HepG2 (cell line): ENCODE measurements around the gene WNT7B. TPM values are rescaled to one million over a fixed set of nuclear protein-coding genes. Genes with fewer than 3 reads are reported as not detected.

Experiments
- ATAC-seq: fragments of 200-7000 bp; cut with Tn5 transposase; 3 replicates; pipeline ENCODE4 v1.9.1; 2020; ENCODE audit warnings: mild to moderate bottlenecking, moderate library complexity
- Bru-seq: library from RNA; stranded (reverse); fragments of 400-500 nt; gene quantifications from one replicate; lab custom pipeline; 2021; lab: Mats Ljungman, UMichigan
- BruChase-seq, 2 experiments: library from RNA; stranded (reverse); fragments of 400-500 nt; gene quantifications; one replicate each; lab custom pipeline; 2021; lab: Mats Ljungman, UMichigan
- BruUV-seq: library from RNA; stranded (reverse); fragments of 400-500 nt; replicated peaks from 2 replicates; lab custom pipeline; 2021; lab: Mats Ljungman, UMichigan
- CTCF ChIA-PET: fragments of 300-600 bp; formaldehyde crosslinking; extraction: SDS; loops from one replicate; lab custom pipeline; 2021; ENCODE audit warnings: low total read pairs, inconsistent platforms, low intra/inter-chr PET ratio; lab: Yijun Ruan, JAX
- POLR2A ChIA-PET: fragments of 350-600 bp; sonication (Branson Sonifier 250); formaldehyde crosslinking; loops from one replicate; lab custom pipeline; 2020; ENCODE audit warnings: antibody characterized with exemption, inconsistent platforms; lab: Yijun Ruan, JAX
- DNase-seq: peaks from one replicate; pipeline ENCODE4 v3.0.0-alpha.2; 2015; ENCODE audit warnings: low spot score
- FAIRE-seq: peaks from 3 replicates; lab custom pipeline; 2011; peaks lifted over from hg19 to GRCh38; lab: Jason Lieb, UNC
- H2AFZ ChIP-seq: one replicate; pipeline ENCODE4 v1.6.1; 2011; ENCODE audit warnings: low read length, inconsistent platforms
- H3K27ac ChIP-seq: fragments of 300-600 bp; 3 replicates; pipeline ENCODE4 v1.8.0; 2011; ENCODE audit warnings: mixed run types, mild to moderate bottlenecking, mixed read lengths, low read length, inconsistent platforms; ENCODE audit not compliant: insufficient read depth; ENCODE audit errors: extremely low read length
- H3K27me3 ChIP-seq, 2 experiments: fragments of 200-600 bp in 1 of 2; 2 replicates in 1 of 2; 3 replicates in 1 of 2; pipeline versions ENCODE4 v1.6.0 to v1.8.0; 2011; ENCODE audit warnings: low read length in 2 of 2, mild to moderate bottlenecking in 2 of 2, moderate library complexity in 2 of 2, inconsistent platforms in 1 of 2; ENCODE audit not compliant: insufficient read depth in 2 of 2, control insufficient read depth in 1 of 2
- H3K36me3 ChIP-seq, 2 experiments: fragments of 200-600 bp in 1 of 2; replicated peaks in 1 of 2; 2 replicates in 1 of 2; 3 replicates in 1 of 2; pipeline versions ENCODE4 v1.5.1 to v1.8.0; 2011; ENCODE audit warnings: low read length in 2 of 2, inconsistent platforms in 1 of 2; ENCODE audit not compliant: insufficient read depth in 2 of 2, control insufficient read depth in 1 of 2
- H3K4me1 ChIP-seq: 2 replicates; pipeline ENCODE4 v1.5.1; 2012; ENCODE audit warnings: low read length, inconsistent platforms; ENCODE audit not compliant: insufficient read depth
- H3K4me2 ChIP-seq: 2 replicates; pipeline ENCODE4 v1.6.0; 2011; ENCODE audit warnings: low read depth, low read length, inconsistent platforms
- H3K4me3 ChIP-seq, 3 experiments: fragments of 200-600 bp in 1 of 3; sonication (generic), shearing (Covaris generic) in 1 of 3; replicated peaks in 1 of 3; 2 replicates each; pipeline ENCODE4 v1.5.1; 2011 to 2016; ENCODE audit warnings: low read length in 3 of 3, inconsistent platforms in 2 of 3, low read depth in 2 of 3, mild to moderate bottlenecking in 2 of 3, control low read depth in 1 of 3, mixed read lengths in 1 of 3; ENCODE audit not compliant: insufficient read depth in 1 of 3
- H3K79me2 ChIP-seq: one replicate; pipeline ENCODE4 v1.6.1; 2011; ENCODE audit warnings: low read length, inconsistent platforms; ENCODE audit not compliant: insufficient read depth
- H3K9ac ChIP-seq: 2 replicates; pipeline ENCODE4 v1.6.0; 2011; ENCODE audit warnings: mild to moderate bottlenecking, low read depth, low read length, inconsistent platforms; ENCODE audit not compliant: insufficient read depth
- H3K9me3 ChIP-seq: 2 replicates; pipeline ENCODE4 v1.5.1; 2012; ENCODE audit warnings: mild to moderate bottlenecking, low read length
- H4K20me1 ChIP-seq: 2 replicates; pipeline ENCODE4 v1.6.0; 2011; ENCODE audit warnings: inconsistent platforms, mild to moderate bottlenecking, low read length, moderate library complexity; ENCODE audit not compliant: insufficient read depth
- NFATC3 ChIP-seq: sonication (generic); formaldehyde crosslinking; IDR thresholded peaks from 2 replicates; pipeline ENCODE4 v1.5.1; 2020; ENCODE audit warnings: mild to moderate bottlenecking, missing genetic modification reagents
- ZZZ3 ChIP-seq: sonication (generic); formaldehyde crosslinking; IDR thresholded peaks from 2 replicates; pipeline ENCODE4 v1.4.0; 2020; ENCODE audit warnings: missing genetic modification reagents, mild to moderate bottlenecking, borderline replicate concordance
- WGBS: methylation state at CpG from one replicate; pipeline ENCODE4 v1.1.6; 2017; ENCODE audit warnings: low lambda C conversion rate; 5-methylcytosine and 5-hydroxymethylcytosine counted together
- in situ Hi-C: cut with HindIII; loops from 2 replicates; pipeline ENCODE4 v1.10.0; 2017; ENCODE audit warnings: low pct_unique_long_range_greater_than_20kb; ENCODE audit not compliant: extremely low pct_ligation_motif_present
- intact Hi-C: fragments of 100-400 bp; cut with micrococcal nuclease; formaldehyde crosslinking; loops from one replicate; pipeline ENCODE4 v1.10.0; 2022; ENCODE audit not compliant: unreplicated experiment
- long read RNA-seq, 2 experiments: library from RNA in 1 of 2; library from polyadenylated mRNA in 1 of 2; stranded (forward) in 1 of 2; unstranded in 1 of 2; transcript quantifications; one replicate each; pipeline ENCODE4 v2.0.0, GENCODE V29; 2019 to 2022
- polyA minus RNA-seq, 3 experiments: library from RNA; depleted of rRNA, polyadenylated mRNA; stranded (reverse); fragments of >200 nt; gene quantifications; 2 replicates each; pipeline ENCODE4 v1.2.3, GENCODE V29; 2011; ENCODE audit warnings: low replicate concordance in 1 of 3
- polyA plus RNA-seq, 8 experiments: library from polyadenylated mRNA; depleted of rRNA in 3 of 8; stranded (reverse) in 7 of 8; unstranded in 1 of 8; fragments of >200 nt; fragmentation: Illumina TruSeq in 4 of 8; extraction: Trizol in 4 of 8; gene quantifications; 2 replicates each; pipeline versions ENCODE4 v1.2.1 to v1.2.3, GENCODE V29; 2011 to 2016; ENCODE audit warnings: low read depth in 4 of 8, missing spikeins in 1 of 8, mixed read lengths in 1 of 8; ENCODE audit not compliant: insufficient read depth in 1 of 8
- total RNA-seq, 5 experiments: library from RNA; depleted of rRNA; stranded (reverse); fragments of >200 nt; fragmentation: Illumina TruSeq; extraction: Trizol; gene quantifications; 2 replicates each; pipeline ENCODE4 v1.2.3, GENCODE V29; 2016; ENCODE audit warnings: low read depth in 1 of 5

The WNT7B gene
- total RNA-seq (2016; rRNA removed; fragmentation: Illumina TruSeq; extraction: Trizol) (0.09 and 0.24 TPM in 2 replicates), polyA plus RNA-seq (2011; rRNA removed) (0.04 TPM in 1 of 2 replicates, not detected in the other), polyA minus RNA-seq (2011; rRNA and poly(A)+ RNA removed; ENCODE audit: low replicate concordance) (0.30 and 2.8 TPM in 2 replicates), Bru-seq, nascent RNA (percentile 10 among the genes with signal in this experiment), BruChase-seq, experiment 1, labeled RNA remaining after a 6-hour chase (percentile 14 among the genes with signal in this experiment), BruChase-seq, experiment 2, labeled RNA remaining after a 2-hour chase (percentile 13 among the genes with signal in this experiment)
- total RNA-seq (2016; cell fraction: cytosol; rRNA removed; fragmentation: Illumina TruSeq; extraction: Trizol; ENCODE audit: low read depth) = 0.09 TPM in 1 of 2 replicates, not detected in the other
- 0.06 and 0.33 TPM in 2 replicates for total RNA-seq (2016; cell fraction: insoluble cytoplasmic fraction; rRNA removed; fragmentation: Illumina TruSeq; extraction: Trizol)
- total RNA-seq (2016; cell fraction: membrane; rRNA removed; fragmentation: Illumina TruSeq; extraction: Trizol) = 0.10 and 0.12 TPM in 2 replicates
- total RNA-seq (2016; cell fraction: nucleus; rRNA removed; fragmentation: Illumina TruSeq; extraction: Trizol) = not detected in 2 replicates
- 0.08 and 0.17 TPM in 2 replicates for polyA plus RNA-seq (2011; cell fraction: cytosol; rRNA removed)
- polyA plus RNA-seq (2011; cell fraction: nucleus; rRNA removed) = 0.05 and 0.08 TPM in 2 replicates
- polyA plus RNA-seq (2012) = 0.08 TPM in 1 of 2 replicates, not detected in the other
- 0.07 and 0.10 TPM in 2 replicates for polyA plus RNA-seq (2016; cell fraction: cytosol; fragmentation: Illumina TruSeq; extraction: Trizol; ENCODE audit: low read depth)
- 0.27 and 0.40 TPM in 2 replicates for polyA plus RNA-seq (2016; cell fraction: insoluble cytoplasmic fraction; fragmentation: Illumina TruSeq; extraction: Trizol; ENCODE audit: low read depth)
- polyA plus RNA-seq (2016; cell fraction: membrane; fragmentation: Illumina TruSeq; extraction: Trizol; ENCODE audit: low read depth) = 0.12 and 0.22 TPM in 2 replicates
- 0.25 and 0.30 TPM in 2 replicates for polyA plus RNA-seq (2016; cell fraction: nucleus; fragmentation: Illumina TruSeq; extraction: Trizol; ENCODE audit: insufficient read depth, low read depth)
- polyA minus RNA-seq (2011; cell fraction: cytosol; rRNA and poly(A)+ RNA removed) = 0.20 TPM in 1 of 2 replicates, not detected in the other
- polyA minus RNA-seq (2011; cell fraction: nucleus; rRNA and poly(A)+ RNA removed) = not detected in 2 replicates
- long read RNA-seq, experiment 1 = 0 reads
- long read RNA-seq, experiment 2, partial matches to known transcripts = 0 of 1 reads
- long read RNA-seq, experiment 2, other reads (novel, unspliced or antisense) = 1 of 1 reads

GRCh38 chr22:45977003-45977411 is at the start of gene WNT7B:
Gene WNT7B, minus strand, starts transcription at chr22:45977162. Its CDS starts 408 bp downstream, at chr22:45976754.
- FAIRE-seq (no peak), ATAC-seq (no peak; the same call in 2 of the 3 replicates), DNase-seq (no peak)
- H3K9ac ChIP-seq = no peak within 1 kb of the TSS
- 3% methylated on average over 7 of the region's 49 CpGs for WGBS
- intact Hi-C loops = no loop called here
- TF ChIP-seq NFATC3 (CRISPR knock-in tag) = no peak
- no peak for TF ChIP-seq ZZZ3 (CRISPR knock-in tag)
- no peak within 1 kb of the TSS for H2AFZ ChIP-seq
- peaks cover 21 to 51% of the 10 kb centered on the region in 2 experiments for H3K27me3 ChIP-seq
- ChIA-PET POLR2A (interaction anchor here (0.7 kb wide), 1 partner anchor 12 kb away, joined by 3 read pairs; no protein-coding TSS in a partner anchor), CTCF (no interaction called here)
- no peaks in the 10 kb centered on the region for H3K79me2 ChIP-seq
- H3K9me3 ChIP-seq = no peaks in the 10 kb centered on the region
- H3K4me1 ChIP-seq = peaks cover 20% of the 10 kb centered on the region
- in situ Hi-C loops = no loop called here
- peaks cover 11% of the 10 kb centered on the region for H4K20me1 ChIP-seq
- no peak within 1 kb of the TSS for H3K27ac ChIP-seq
- peak within 1 kb of the TSS in 1 of 3 experiments; percentile 48; a peak in 3 of 6 replicates for H3K4me3 ChIP-seq
- no TSS peak for BruUV-seq
- H3K36me3 ChIP-seq = no peaks in the 10 kb centered on the region
- peak within 1 kb of the TSS; percentile 66 for H3K4me2 ChIP-seq
